ENCODE measurements around the gene SMYD3.
A peak's percentile ranks its signal among the peaks of the same experiment; 100 is the strongest.

Gene SMYD3

DNA sequence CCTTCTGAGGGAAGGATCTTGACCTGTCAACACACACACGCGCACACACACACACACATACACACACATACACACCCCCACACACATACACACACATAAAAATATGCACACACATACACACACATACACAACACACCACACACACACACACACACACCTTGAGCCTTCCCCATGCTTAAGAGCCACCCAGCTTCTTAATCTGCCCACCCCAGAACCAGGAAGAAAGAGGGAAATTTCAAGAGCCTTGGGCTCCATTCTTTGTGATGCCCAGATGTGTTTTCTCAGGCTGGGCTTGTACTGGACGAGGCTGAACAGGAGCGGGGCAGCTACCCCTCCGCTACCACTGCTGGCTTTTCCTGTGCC lies 708.7 kb downstream of the SMYD3 start:
- CTCF ChIA-PET: no interaction called here
- POLR2A ChIA-PET: no interaction called here
- TF ChIP-seq HDGF (IDR thresholded peaks at IDR 0.05; ENCODE audit: borderline replicate concordance) (no peak), FOXK2 (IDR thresholded peaks at IDR 0.05) (no peak), LEF1 (IDR thresholded peaks at IDR 0.05; ENCODE audit: borderline replicate concordance) (no peak), ZNF384 (IDR thresholded peaks at IDR 0.05) (no peak), CTBP1 (IDR thresholded peaks at IDR 0.05; ENCODE audit: borderline replicate concordance) (no peak), TARDBP (IDR thresholded peaks at IDR 0.05) (no peak), L3MBTL2 (conservative IDR thresholded peaks at IDR 0.05) (no peak), NFRKB (IDR thresholded peaks at IDR 0.05) (no peak), SUZ12 (IDR thresholded peaks at IDR 0.05) (no peak)
- TF ChIP-seq, protein P1, sequence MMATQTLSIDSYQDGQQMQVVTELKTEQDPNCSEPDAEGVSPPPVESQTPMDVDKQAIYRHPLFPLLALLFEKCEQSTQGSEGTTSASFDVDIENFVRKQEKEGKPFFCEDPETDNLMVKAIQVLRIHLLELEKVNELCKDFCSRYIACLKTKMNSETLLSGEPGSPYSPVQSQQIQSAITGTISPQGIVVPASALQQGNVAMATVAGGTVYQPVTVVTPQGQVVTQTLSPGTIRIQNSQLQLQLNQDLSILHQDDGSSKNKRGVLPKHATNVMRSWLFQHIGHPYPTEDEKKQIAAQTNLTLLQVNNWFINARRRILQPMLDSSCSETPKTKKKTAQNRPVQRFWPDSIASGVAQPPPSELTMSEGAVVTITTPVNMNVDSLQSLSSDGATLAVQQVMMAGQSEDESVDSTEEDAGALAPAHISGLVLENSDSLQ (IDR thresholded peaks at IDR 0.05): no peak
- DNase-seq (ENCODE audit: extremely low spot score): no peak

DNA sequence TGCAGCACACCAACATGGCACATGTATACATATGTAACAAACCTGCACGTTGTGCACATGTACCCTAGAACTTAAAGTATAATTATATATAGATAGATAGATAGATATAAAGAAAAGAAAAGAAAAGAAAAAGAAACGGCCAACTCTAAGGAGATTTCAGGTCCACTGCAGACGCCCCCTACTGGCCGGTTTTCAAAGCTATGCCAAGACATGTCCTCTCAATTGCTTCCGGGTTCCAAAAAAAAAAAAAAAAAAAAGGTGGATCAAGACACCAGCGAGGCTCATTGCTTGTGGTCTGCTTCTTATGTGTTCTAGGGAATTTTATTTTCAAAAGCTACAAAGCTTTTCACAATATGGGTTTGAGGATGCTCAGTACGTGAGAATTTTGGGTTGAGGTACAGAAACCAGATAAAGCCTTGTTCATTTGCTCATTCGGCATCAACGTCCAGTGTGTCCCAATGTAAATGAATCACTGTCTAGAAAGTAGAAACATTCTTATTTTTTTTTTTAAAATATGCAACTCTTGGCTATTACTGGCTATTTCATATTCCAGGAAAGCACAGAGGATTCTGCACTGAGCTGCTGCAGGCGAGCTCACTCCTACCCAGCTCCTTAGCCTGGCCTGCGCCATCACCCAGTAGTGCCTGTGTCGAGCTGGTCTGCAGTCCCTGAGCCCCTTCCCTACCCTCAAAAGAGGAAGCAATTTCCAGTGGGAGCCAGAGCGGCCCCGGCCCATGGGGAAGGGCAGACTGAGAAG lies 709.3 kb downstream of the SMYD3 start:
- ChIA-PET CTCF (no interaction called here), POLR2A (no interaction called here)
- TF ChIP-seq CTBP1 (IDR thresholded peaks at IDR 0.05; ENCODE audit: borderline replicate concordance): no peak
- peak; percentile 91 for TF ChIP-seq ZNF384 (IDR thresholded peaks at IDR 0.05)
- peak; percentile 23 for DNase-seq (ENCODE audit: extremely low spot score)

DNA sequence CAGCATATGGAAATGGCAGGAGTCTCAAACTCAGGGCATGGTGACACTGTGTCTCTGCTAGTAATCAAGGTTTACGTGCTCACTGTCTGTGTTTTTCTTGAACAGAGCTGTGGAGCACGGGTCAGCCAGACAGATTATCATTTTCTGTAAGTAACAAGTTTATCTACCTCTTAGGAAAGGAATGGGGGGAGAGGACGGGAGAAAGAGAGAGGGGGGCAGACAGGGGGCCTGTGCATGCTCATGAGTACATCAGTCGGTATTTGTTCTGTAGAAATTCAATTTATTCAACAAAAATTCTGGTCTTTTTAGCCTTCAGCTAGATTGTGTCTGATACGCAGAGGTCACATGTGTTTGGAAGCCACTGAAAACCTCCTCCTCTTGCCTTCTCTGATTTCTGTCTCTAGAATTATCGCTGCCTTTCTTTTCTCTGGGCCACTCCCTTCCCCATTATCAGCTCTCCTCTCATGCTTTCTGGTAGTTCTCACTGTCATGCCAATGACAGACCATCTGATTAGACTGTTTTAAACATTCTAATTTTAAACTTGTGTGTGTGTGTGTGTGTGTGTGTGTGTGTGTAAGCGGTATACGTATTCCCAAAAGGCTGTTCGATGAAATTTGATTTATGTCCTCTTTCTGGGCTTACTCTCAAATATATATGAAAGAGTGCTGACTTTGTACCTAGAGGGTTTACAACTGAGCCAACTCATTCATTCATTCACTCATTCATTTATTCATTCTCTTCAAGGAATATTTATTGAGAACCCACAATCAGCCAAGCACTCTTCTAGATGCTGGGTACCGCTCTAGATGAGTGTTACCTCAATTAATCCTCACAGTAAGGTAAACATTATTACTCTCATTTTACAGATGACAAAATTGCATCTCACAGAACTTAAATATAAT lies 715.4 kb downstream of the SMYD3 start:
- DNase-seq (ENCODE audit: extremely low spot score): no peak
- TF ChIP-seq BHLHE40 (IDR thresholded peaks at IDR 0.05; ENCODE audit: borderline replicate concordance) (no peak), SUZ12 (IDR thresholded peaks at IDR 0.05) (no peak), ELF4 (IDR thresholded peaks at IDR 0.05) (no peak), CTBP1 (IDR thresholded peaks at IDR 0.05; ENCODE audit: borderline replicate concordance) (no peak), L3MBTL2 (conservative IDR thresholded peaks at IDR 0.05) (no peak), FOXA1 (IDR thresholded peaks at IDR 0.05) (no peak), ZNF384 (IDR thresholded peaks at IDR 0.05) (no peak), NFRKB (IDR thresholded peaks at IDR 0.05) (no peak), HDGF (IDR thresholded peaks at IDR 0.05; ENCODE audit: borderline replicate concordance) (no peak)
- TF ChIP-seq, protein P1 (IDR thresholded peaks at IDR 0.05): no peak
- CTCF ChIA-PET: no interaction called here
- POLR2A ChIA-PET: no interaction called here

DNA sequence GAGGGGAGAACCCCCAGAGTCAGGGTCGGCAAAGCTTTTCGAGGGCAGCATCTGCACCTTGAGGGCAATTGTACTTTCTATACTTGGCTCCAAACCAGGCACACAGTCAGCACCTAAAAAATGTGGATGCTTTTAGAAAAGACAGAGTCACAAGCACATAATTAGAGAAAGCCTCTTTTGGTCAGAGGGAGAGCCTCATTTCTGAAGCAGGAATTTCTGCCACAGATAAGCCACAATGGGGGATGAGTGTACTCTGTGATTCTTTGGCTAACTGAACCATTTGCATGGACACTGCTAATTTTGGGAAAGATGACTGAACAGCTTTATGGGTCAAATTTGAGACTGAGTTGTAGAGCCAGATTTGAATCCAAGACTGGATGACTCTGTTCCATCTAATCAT lies 716.6 kb downstream of the SMYD3 start:
- CTCF ChIA-PET: no interaction called here

DNA sequence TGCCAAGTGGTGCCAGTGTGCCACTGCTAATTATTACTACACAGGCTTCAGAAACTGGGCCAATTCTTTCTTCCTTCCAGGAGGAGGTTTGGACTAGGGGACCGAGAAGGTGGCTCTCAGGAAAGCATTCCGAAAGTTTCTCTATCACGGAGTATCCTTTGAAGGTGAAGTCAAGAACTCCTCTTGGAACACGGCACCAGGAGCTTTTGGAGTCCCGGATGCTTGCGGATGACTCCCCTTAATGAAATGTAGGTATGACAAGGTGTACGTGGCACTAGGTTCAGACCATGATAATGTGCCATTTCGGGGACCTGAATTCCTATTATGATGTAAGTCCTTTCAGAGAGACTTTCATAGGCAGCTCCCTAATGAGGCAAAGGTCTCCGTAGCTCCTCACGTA lies 718.2 kb downstream of the SMYD3 start:
- DNase-seq (ENCODE audit: extremely low spot score): no peak
- no peak for TF ChIP-seq SP1 (IDR thresholded peaks at IDR 0.05)
- TF ChIP-seq, protein P1 (IDR thresholded peaks at IDR 0.05): no peak
- no peak for TF ChIP-seq FOXK2 (IDR thresholded peaks at IDR 0.05)
- no peak for TF ChIP-seq CTBP1 (IDR thresholded peaks at IDR 0.05; ENCODE audit: borderline replicate concordance)
- TF ChIP-seq TARDBP (IDR thresholded peaks at IDR 0.05): no peak
- no peak for TF ChIP-seq ZNF384 (IDR thresholded peaks at IDR 0.05)
- ChIA-PET CTCF (no interaction called here), POLR2A (no interaction called here)

More for the DNA sequence above, 716.6 kb downstream of the SMYD3 start:
- no peak for DNase-seq (ENCODE audit: extremely low spot score)
- TF ChIP-seq ZNF384 (IDR thresholded peaks at IDR 0.05) (no peak), LEF1 (IDR thresholded peaks at IDR 0.05; ENCODE audit: borderline replicate concordance) (no peak), SP1 (IDR thresholded peaks at IDR 0.05) (no peak), TARDBP (IDR thresholded peaks at IDR 0.05) (no peak), HDGF (IDR thresholded peaks at IDR 0.05; ENCODE audit: borderline replicate concordance) (no peak)
- POLR2A ChIA-PET: no interaction called here

DNA sequence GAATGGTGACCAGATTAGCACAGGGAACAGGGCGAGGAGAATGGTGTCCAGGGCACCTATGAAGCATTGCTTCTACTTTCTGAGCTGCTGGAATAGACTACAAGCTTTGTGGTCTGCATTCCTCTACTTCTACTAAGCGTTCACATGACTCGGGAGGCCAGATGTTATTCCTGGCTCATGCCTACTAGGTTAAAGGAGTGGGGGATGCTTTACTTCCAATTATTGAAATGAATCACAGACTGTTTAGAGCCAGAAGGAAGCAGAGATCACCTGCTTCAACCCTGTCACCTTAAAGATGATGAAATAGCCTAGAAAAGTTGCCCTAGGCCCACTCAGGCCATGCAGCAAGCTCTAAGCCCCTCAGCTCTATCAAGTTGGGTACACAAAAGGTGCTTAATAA lies 718.8 kb downstream of the SMYD3 start:
- no peak for TF ChIP-seq SUZ12 (IDR thresholded peaks at IDR 0.05)
- no peak for TF ChIP-seq LEF1 (IDR thresholded peaks at IDR 0.05; ENCODE audit: borderline replicate concordance)
- TF ChIP-seq ARNT (IDR thresholded peaks at IDR 0.05): no peak
- TF ChIP-seq L3MBTL2 (conservative IDR thresholded peaks at IDR 0.05): no peak
- no peak for TF ChIP-seq BHLHE40 (IDR thresholded peaks at IDR 0.05; ENCODE audit: borderline replicate concordance)
- no peak for TF ChIP-seq NFRKB (IDR thresholded peaks at IDR 0.05)
- TF ChIP-seq FOXA1 (IDR thresholded peaks at IDR 0.05): no peak
- no peak for TF ChIP-seq FOXM1 (IDR thresholded peaks at IDR 0.05; ENCODE audit: borderline replicate concordance)
- TF ChIP-seq, protein P1 (IDR thresholded peaks at IDR 0.05): no peak
- TF ChIP-seq HDGF (IDR thresholded peaks at IDR 0.05; ENCODE audit: borderline replicate concordance): no peak
- no peak for TF ChIP-seq ZNF384 (IDR thresholded peaks at IDR 0.05)
- no peak for TF ChIP-seq FOXK2 (IDR thresholded peaks at IDR 0.05)
- POLR2A ChIA-PET: no interaction called here

More for the DNA sequence above, 718.8 kb downstream of the SMYD3 start:
- no peak for DNase-seq (ENCODE audit: extremely low spot score)
- CTCF ChIA-PET: no interaction called here

All from HEK293T (cell line).